K562 (cell line): ENCODE data around the gene NEURL2. TPM values are rescaled to one million over a fixed set of nuclear protein-coding genes. Genes with fewer than 3 reads are reported as not detected.

ENCODE experiments used
- CREB5 ChIP-seq: fragments of 250-450 bp; sonication (Bioruptor Pico); IDR thresholded peaks from 2 replicates; pipeline ENCODE4 v1.5.0; 2020; ENCODE audit warnings: mild to moderate bottlenecking
- FOXA3 ChIP-seq, 2 experiments: fragments of 450-650 bp in 1 of 2; sonication (generic) in 1 of 2; formaldehyde crosslinking; IDR thresholded peaks in 1 of 2; conservative IDR thresholded peaks in 1 of 2; 2 replicates each; pipeline versions ENCODE4 v1.4.0 to v1.8.0; 2020 to 2022; ENCODE audit warnings: mild to moderate bottlenecking in 2 of 2, missing genetic modification reagents in 1 of 2
- GABPB1 ChIP-seq: sonication (generic); formaldehyde crosslinking; IDR thresholded peaks from 2 replicates; pipeline ENCODE4 v1.8.0; 2022; ENCODE audit warnings: mild to moderate bottlenecking, missing genetic modification reagents
- ILK ChIP-seq: fragments of 450-650 bp; IDR thresholded peaks from 2 replicates; pipeline ENCODE4 v1.6.1; 2016; ENCODE audit warnings: missing genetic modification characterization, low read depth, mild to moderate bottlenecking, missing compliant biosample characterization, moderate library complexity, borderline replicate concordance
- JUND ChIP-seq, 2 experiments: IDR thresholded peaks; 2 replicates in 1 of 2; 3 replicates in 1 of 2; pipeline ENCODE4 v1.6.1; 2011; ENCODE audit warnings: borderline replicate concordance in 2 of 2, low read depth in 2 of 2, low read length in 2 of 2, improper control_type of control experiment in 1 of 2, missing biosample characterization in 1 of 2, missing genetic modification characterization in 1 of 2, missing genetic modification reagents in 1 of 2
- MECOM ChIP-seq: fragments of 250-450 bp; sonication (Bioruptor Pico); IDR thresholded peaks from 2 replicates; pipeline ENCODE4 v1.8.0; 2022; ENCODE audit warnings: inconsistent platforms
- RBBP5 ChIP-seq: fragments of 200-600 bp; sonication (generic); IDR thresholded peaks from 2 replicates; pipeline ENCODE4 v1.6.1; 2012; ENCODE audit warnings: borderline replicate concordance, mild to moderate bottlenecking, low read length, control low read depth, inconsistent platforms; ENCODE audit not compliant: insufficient read depth, poor library complexity, severe bottlenecking
- RBM34 ChIP-seq: fragments of 200-400 bp; formaldehyde crosslinking; IDR thresholded peaks from 2 replicates; pipeline ENCODE4 v1.6.1; 2018; ENCODE audit warnings: low read length, borderline replicate concordance; ENCODE audit not compliant: insufficient read depth
- RFX7 ChIP-seq: fragments of 250-450 bp; sonication (Bioruptor Pico); IDR thresholded peaks from 2 replicates; pipeline ENCODE4 v1.5.1; 2021; ENCODE audit warnings: mild to moderate bottlenecking
- RNF219 ChIP-seq: fragments of 250-450 bp; sonication (Bioruptor Pico); IDR thresholded peaks from 2 replicates; pipeline ENCODE4 v1.5.0; 2022; ENCODE audit warnings: mild to moderate bottlenecking
- ZBTB17 ChIP-seq: fragments of 450-650 bp; formaldehyde crosslinking; IDR thresholded peaks from 2 replicates; pipeline ENCODE4 v1.4.0; 2020; ENCODE audit warnings: mild to moderate bottlenecking
- ZNF23 ChIP-seq: fragments of 250-450 bp; sonication (Bioruptor Pico); IDR thresholded peaks from 2 replicates; pipeline ENCODE4 v1.4.0; 2020; ENCODE audit warnings: mild to moderate bottlenecking
- ZNF318 ChIP-seq, 2 experiments: fragments of 450-650 bp; IDR thresholded peaks; 2 replicates each; pipeline ENCODE4 v1.6.1; 2016; ENCODE audit warnings: mild to moderate bottlenecking in 2 of 2, borderline replicate concordance in 1 of 2, low read depth in 1 of 2, moderate library complexity in 1 of 2
- polyA plus RNA-seq, 8 experiments: library from polyadenylated mRNA; depleted of rRNA in 4 of 8; stranded (reverse) in 5 of 8; unstranded in 3 of 8; fragments of >200 nt; fragmentation: Nextera tagmentation in 2 of 8; fragmentation: Illumina TruSeq in 1 of 8; extraction: Ambion mirVana in 2 of 8; extraction: Trizol in 1 of 8; gene quantifications; 2 replicates each; pipeline versions ENCODE4 v1.2.1 to v1.2.3, GENCODE V29; 2011 to 2014; ENCODE audit warnings: inconsistent platforms in 1 of 8, missing spikeins in 1 of 8
- total RNA-seq, 7 experiments: library from RNA; depleted of rRNA in 6 of 7; stranded (reverse); fragments of >200 nt in 6 of 7; fragmentation: Illumina TruSeq in 2 of 7; extraction: Trizol in 2 of 7; gene quantifications; 2 replicates each; pipeline versions ENCODE4 v1.2.1 to v1.2.3, GENCODE V29; 2011 to 2021; ENCODE audit warnings: low replicate concordance in 1 of 7

The NEURL2 gene
- total and polyA plus RNA-seq, 9 of the 15 experiments (the other 6 are each of a cell fraction or from before 2014, with no cell fraction given): 0.22 to 1.9 (median 0.50) TPM; not detected in 1

- TF ChIP-seq RNF219 (CRISPR knock-in tag): no peak
- TF ChIP-seq RBBP5: peak; percentile 59
- no peak for TF ChIP-seq ILK (tag)
- TF ChIP-seq ZBTB17 (CRISPR knock-in tag): no peak
- no peak for TF ChIP-seq ZNF23 (CRISPR knock-in tag)
- no peak for TF ChIP-seq MECOM (CRISPR knock-in tag)
- TF ChIP-seq FOXA3 (CRISPR knock-in tag; conservative IDR thresholded peaks at IDR 0.05 in 1 of 2, IDR thresholded peaks at IDR 0.05 in 1 of 2): no peak; a peak in 1 of 4 replicates
- peak in 1 of 2 experiments; percentile 22; a peak in 1 of 4 replicates for TF ChIP-seq ZNF318 (IDR thresholded peaks at IDR 0.05; ENCODE audit: borderline replicate concordance in 1 of 2, low read depth in 1 of 2)
- TF ChIP-seq GABPB1: peak; percentile 59; the same call in 1 of the 2 replicates
- TF ChIP-seq RFX7 (CRISPR knock-in tag): no peak
- TF ChIP-seq JUND (IDR thresholded peaks at IDR 0.05; ENCODE audit: borderline replicate concordance, low read depth, low read length): no peak
- TF ChIP-seq JUND (tag; IDR thresholded peaks at IDR 0.05; ENCODE audit: borderline replicate concordance, low read depth, low read length): peak; percentile 39; the same call in 2 of the 3 replicates
- TF ChIP-seq CREB5: 0 out of 2 replicates have a peak, but pooled peaks have one; percentile 29
- TF ChIP-seq RBM34: no peak
These were observed 9.8 kb downstream of the NEURL2 start, which contains the start of gene ZSWIM1 (continued) for GRCh38 chr20:45880988-45881788.
